ENCODE data around the gene MAPK11. TPM values are rescaled to one million over a fixed set of nuclear protein-coding genes. Genes with fewer than 3 reads are reported as not detected.

MAPK11 gene
- total and polyA plus RNA-seq, 10 of the 15 experiments (the other 5 are each of a cell fraction or from before 2014, with no cell fraction given) = 0.05 to 12.8 (median 3.7) TPM

DNA sequence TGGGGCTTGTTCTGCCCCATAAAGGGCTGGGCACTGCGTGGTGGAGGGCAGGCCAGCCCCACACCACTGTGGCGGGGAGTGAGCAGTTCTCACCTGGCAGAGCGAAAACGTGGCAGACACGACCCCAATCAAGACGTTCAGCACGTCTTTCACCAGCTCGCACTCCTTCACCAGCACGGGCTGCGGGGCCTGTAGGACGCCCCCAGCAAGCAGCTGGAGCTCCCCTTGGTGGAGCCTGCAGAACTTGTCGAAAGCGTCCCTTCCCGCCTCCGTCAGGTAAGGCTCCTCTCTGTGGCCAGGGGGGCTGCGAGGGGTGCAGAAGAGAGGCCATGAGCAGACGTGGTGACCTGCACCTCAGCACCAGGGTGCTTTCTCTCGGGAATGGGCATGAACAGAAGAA lies 37.0 kb downstream of the MAPK11 start:
- Histone ChIP-seq H4K20me1 (ENCODE audit: control insufficient read depth, insufficient read depth) (no peaks in the 10 kb centered on the region), H3K36me3 (ENCODE audit: control insufficient read depth in 2 of 2, insufficient read depth in 2 of 2, low read length in 1 of 2) (peaks cover 0 to 8% of the 10 kb centered on the region in 2 experiments; a peak in 2 of 4 replicates), H3K27ac (ENCODE audit: control insufficient read depth, insufficient read depth) (no peak overlapping the region), H3K4me3 (no peak overlapping the region), H3K9ac (ENCODE audit: control insufficient read depth, insufficient read depth, low read length) (no peak overlapping the region), H3K27me3 (replicated peaks in 1 of 2; ENCODE audit: control insufficient read depth in 2 of 2, insufficient read depth in 2 of 2, low read length in 1 of 2) (no peaks in the 10 kb centered on the region), H3K4me2 (ENCODE audit: control insufficient read depth, insufficient read depth) (no peak overlapping the region), H3K4me1 (ENCODE audit: control insufficient read depth, insufficient read depth, low read length) (no peaks in the 10 kb centered on the region), H3K79me2 (ENCODE audit: control insufficient read depth, insufficient read depth, low read length) (peaks cover 9% of the 10 kb centered on the region), H2AFZ (ENCODE audit: control insufficient read depth, low read depth, low read length) (no peak overlapping the region), H3K9me3 (replicated peaks; ENCODE audit: control insufficient read depth, insufficient read depth, low read length) (no peaks in the 10 kb centered on the region)
- ChIA-PET POLR2A (no interaction called here), CTCF (interaction anchor here (1.2 kb wide), 1 partner anchor 8 kb away, joined by 4 read pairs; no protein-coding TSS in a partner anchor), SMC1A (ENCODE audit: uncharacterized antibody, unreplicated experiment) (no interaction called here), RAD21 (ENCODE audit: unreplicated experiment) (no interaction called here)
- 85% methylated on average over 18 of the region's 18 CpGs for WGBS (ENCODE audit: insufficient coverage, insufficient replicate concordance, low lambda C conversion rate, missing lambda C conversion rate)
- FAIRE-seq (no peak), DNase-seq (ENCODE audit: low read depth, low spot score) (no peak), ATAC-seq (no peak)
- TF ChIP-seq, protein P1, sequence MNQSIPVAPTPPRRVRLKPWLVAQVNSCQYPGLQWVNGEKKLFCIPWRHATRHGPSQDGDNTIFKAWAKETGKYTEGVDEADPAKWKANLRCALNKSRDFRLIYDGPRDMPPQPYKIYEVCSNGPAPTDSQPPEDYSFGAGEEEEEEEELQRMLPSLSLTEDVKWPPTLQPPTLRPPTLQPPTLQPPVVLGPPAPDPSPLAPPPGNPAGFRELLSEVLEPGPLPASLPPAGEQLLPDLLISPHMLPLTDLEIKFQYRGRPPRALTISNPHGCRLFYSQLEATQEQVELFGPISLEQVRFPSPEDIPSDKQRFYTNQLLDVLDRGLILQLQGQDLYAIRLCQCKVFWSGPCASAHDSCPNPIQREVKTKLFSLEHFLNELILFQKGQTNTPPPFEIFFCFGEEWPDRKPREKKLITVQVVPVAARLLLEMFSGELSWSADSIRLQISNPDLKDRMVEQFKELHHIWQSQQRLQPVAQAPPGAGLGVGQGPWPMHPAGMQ (IDR thresholded peaks at IDR 0.05; ENCODE audit: borderline replicate concordance) = no peak
- intact Hi-C loops (cut with micrococcal nuclease; ENCODE audit: unreplicated experiment) (no loop called here), in situ Hi-C loops (cut with MboI) (no loop called here)
- no TSS peak for BruUV-seq (replicated peaks)

DNA sequence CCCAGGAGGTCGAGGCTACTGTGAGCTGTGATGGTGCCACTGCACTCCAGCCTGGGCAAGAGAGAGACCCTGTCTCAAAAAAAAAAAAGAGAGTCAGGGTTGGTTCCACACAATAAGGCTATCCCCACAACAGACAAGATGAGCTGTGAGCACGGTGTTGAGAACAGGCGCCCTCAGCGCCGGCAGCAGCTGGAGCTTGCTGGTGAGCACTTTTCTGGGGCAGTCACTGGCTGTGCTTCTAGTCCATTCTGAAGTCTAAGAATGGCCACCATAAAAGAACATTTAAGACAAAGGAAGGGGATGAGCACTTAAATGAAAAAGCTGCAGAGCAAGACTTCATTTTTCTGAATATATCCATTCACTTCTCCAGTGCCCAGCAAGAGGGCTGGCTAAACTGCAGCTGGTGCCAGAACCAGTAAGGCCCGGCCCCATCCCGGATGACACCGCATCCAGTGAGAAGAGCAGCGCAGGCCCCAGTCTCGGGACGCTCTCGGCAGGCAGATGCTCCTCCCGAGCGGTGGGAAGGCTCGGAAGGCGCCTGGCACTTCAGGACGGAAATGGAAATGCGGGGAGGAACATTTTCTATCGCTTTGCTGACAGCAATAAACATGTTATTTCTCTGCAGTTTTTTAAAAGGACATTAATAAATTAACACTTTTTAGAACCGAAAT lies 37.6 kb downstream of the MAPK11 start:
- no TSS peak for BruUV-seq (replicated peaks)
- Histone ChIP-seq H3K9ac (ENCODE audit: control insufficient read depth, insufficient read depth, low read length) (no peak overlapping the region), H3K27me3 (replicated peaks in 1 of 2; ENCODE audit: control insufficient read depth in 2 of 2, insufficient read depth in 2 of 2, low read length in 1 of 2) (no peaks in the 10 kb centered on the region), H3K79me2 (ENCODE audit: control insufficient read depth, insufficient read depth, low read length) (peaks cover 9% of the 10 kb centered on the region), H3K4me1 (ENCODE audit: control insufficient read depth, insufficient read depth, low read length) (no peaks in the 10 kb centered on the region), H4K20me1 (ENCODE audit: control insufficient read depth, insufficient read depth) (no peaks in the 10 kb centered on the region), H3K4me3 (no peak overlapping the region), H2AFZ (ENCODE audit: control insufficient read depth, low read depth, low read length) (no peak overlapping the region), H3K9me3 (replicated peaks; ENCODE audit: control insufficient read depth, insufficient read depth, low read length) (no peaks in the 10 kb centered on the region), H3K4me2 (ENCODE audit: control insufficient read depth, insufficient read depth) (no peak overlapping the region), H3K36me3 (ENCODE audit: control insufficient read depth in 2 of 2, insufficient read depth in 2 of 2, low read length in 1 of 2) (peaks cover 0 to 8% of the 10 kb centered on the region in 2 experiments; a peak in 3 of 4 replicates), H3K27ac (ENCODE audit: control insufficient read depth, insufficient read depth) (no peak overlapping the region)
- intact Hi-C loops (cut with micrococcal nuclease; ENCODE audit: unreplicated experiment) (no loop called here), in situ Hi-C loops (cut with MboI) (no loop called here)
- 96% methylated on average over 20 of the region's 20 CpGs for WGBS (ENCODE audit: insufficient coverage, insufficient replicate concordance, low lambda C conversion rate, missing lambda C conversion rate)
- FAIRE-seq (no peak), ATAC-seq (no peak), DNase-seq (ENCODE audit: low read depth, low spot score) (no peak)
- ChIA-PET SMC1A (ENCODE audit: uncharacterized antibody, unreplicated experiment) (interaction anchor here (0.6 kb wide), 1 partner anchor 465 kb away, joined by 4 read pairs; no protein-coding TSS in a partner anchor), RAD21 (ENCODE audit: unreplicated experiment) (interaction anchor here (0.6 to 0.7 kb wide), 2 partner anchors 11 to 78 kb away, joined by 3 read pairs; no protein-coding TSS in a partner anchor), CTCF (interaction anchor here (1.2 kb wide), 1 partner anchor 8 kb away, joined by 4 read pairs; no protein-coding TSS in a partner anchor), POLR2A (no interaction called here)
- no peak for TF ChIP-seq BRCA1 (IDR thresholded peaks at IDR 0.05; ENCODE audit: low read depth, low read length)
- TF ChIP-seq, protein P2, sequence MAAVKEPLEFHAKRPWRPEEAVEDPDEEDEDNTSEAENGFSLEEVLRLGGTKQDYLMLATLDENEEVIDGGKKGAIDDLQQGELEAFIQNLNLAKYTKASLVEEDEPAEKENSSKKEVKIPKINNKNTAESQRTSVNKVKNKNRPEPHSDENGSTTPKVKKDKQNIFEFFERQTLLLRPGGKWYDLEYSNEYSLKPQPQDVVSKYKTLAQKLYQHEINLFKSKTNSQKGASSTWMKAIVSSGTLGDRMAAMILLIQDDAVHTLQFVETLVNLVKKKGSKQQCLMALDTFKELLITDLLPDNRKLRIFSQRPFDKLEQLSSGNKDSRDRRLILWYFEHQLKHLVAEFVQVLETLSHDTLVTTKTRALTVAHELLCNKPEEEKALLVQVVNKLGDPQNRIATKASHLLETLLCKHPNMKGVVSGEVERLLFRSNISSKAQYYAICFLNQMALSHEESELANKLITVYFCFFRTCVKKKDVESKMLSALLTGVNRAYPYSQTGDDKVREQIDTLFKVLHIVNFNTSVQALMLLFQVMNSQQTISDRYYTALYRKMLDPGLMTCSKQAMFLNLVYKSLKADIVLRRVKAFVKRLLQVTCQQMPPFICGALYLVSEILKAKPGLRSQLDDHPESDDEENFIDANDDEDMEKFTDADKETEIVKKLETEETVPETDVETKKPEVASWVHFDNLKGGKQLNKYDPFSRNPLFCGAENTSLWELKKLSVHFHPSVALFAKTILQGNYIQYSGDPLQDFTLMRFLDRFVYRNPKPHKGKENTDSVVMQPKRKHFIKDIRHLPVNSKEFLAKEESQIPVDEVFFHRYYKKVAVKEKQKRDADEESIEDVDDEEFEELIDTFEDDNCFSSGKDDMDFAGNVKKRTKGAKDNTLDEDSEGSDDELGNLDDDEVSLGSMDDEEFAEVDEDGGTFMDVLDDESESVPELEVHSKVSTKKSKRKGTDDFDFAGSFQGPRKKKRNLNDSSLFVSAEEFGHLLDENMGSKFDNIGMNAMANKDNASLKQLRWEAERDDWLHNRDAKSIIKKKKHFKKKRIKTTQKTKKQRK (IDR thresholded peaks at IDR 0.05; ENCODE audit: low read depth, low read length) = no peak
- TF ChIP-seq, protein P3, sequence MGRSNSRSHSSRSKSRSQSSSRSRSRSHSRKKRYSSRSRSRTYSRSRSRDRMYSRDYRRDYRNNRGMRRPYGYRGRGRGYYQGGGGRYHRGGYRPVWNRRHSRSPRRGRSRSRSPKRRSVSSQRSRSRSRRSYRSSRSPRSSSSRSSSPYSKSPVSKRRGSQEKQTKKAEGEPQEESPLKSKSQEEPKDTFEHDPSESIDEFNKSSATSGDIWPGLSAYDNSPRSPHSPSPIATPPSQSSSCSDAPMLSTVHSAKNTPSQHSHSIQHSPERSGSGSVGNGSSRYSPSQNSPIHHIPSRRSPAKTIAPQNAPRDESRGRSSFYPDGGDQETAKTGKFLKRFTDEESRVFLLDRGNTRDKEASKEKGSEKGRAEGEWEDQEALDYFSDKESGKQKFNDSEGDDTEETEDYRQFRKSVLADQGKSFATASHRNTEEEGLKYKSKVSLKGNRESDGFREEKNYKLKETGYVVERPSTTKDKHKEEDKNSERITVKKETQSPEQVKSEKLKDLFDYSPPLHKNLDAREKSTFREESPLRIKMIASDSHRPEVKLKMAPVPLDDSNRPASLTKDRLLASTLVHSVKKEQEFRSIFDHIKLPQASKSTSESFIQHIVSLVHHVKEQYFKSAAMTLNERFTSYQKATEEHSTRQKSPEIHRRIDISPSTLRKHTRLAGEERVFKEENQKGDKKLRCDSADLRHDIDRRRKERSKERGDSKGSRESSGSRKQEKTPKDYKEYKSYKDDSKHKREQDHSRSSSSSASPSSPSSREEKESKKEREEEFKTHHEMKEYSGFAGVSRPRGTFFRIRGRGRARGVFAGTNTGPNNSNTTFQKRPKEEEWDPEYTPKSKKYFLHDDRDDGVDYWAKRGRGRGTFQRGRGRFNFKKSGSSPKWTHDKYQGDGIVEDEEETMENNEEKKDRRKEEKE (IDR thresholded peaks at IDR 0.05) = no peak

Data from GM12878 (cell line).